Astrocyte (in vitro differentiated cells and primary cell): ENCODE measurements around the gene ZNF341. TPM values are rescaled to one million over a fixed set of nuclear protein-coding genes. Genes with fewer than 3 reads are reported as not detected.

Experiments used
- DNase-seq: peaks from one replicate; pipeline ENCODE4 v3.0.0-alpha.2; 2010; ENCODE audit warnings: low read depth
- FAIRE-seq: peaks from 2 replicates; lab custom pipeline; 2011; peaks lifted over from hg19 to GRCh38; lab: Jason Lieb, UNC
- H2AFZ ChIP-seq: 2 replicates; pipeline ENCODE4 v1.6.0; 2012; ENCODE audit warnings: low read depth, low read length, inconsistent platforms
- H3K27ac ChIP-seq: 2 replicates; pipeline ENCODE4 v1.5.1; 2011; ENCODE audit warnings: low read depth, low read length, inconsistent platforms
- H3K27me3 ChIP-seq: 2 replicates; pipeline ENCODE4 v1.6.0; 2011; ENCODE audit warnings: low read length, inconsistent platforms; ENCODE audit not compliant: insufficient read depth
- H3K36me3 ChIP-seq: 2 replicates; pipeline ENCODE4 v1.5.1; 2011; ENCODE audit warnings: low read length, inconsistent platforms; ENCODE audit not compliant: insufficient read depth
- H3K4me1 ChIP-seq: 2 replicates; pipeline ENCODE4 v1.5.1; 2011; ENCODE audit warnings: low read length, inconsistent platforms; ENCODE audit not compliant: insufficient read depth
- H3K4me2 ChIP-seq: 2 replicates; pipeline ENCODE4 v1.6.0; 2012; ENCODE audit warnings: low read length, inconsistent platforms
- H3K4me3 ChIP-seq: 2 replicates; pipeline ENCODE4 v1.5.1; 2011; ENCODE audit warnings: low read depth, mild to moderate bottlenecking, low read length, inconsistent platforms; ENCODE audit not compliant: insufficient read depth
- H3K79me2 ChIP-seq: 2 replicates; pipeline ENCODE4 v1.6.0; 2012; ENCODE audit warnings: mild to moderate bottlenecking, low read length, inconsistent platforms; ENCODE audit not compliant: insufficient read depth
- H3K9ac ChIP-seq: 2 replicates; pipeline ENCODE4 v1.6.0; 2012; ENCODE audit warnings: mild to moderate bottlenecking, low read length, inconsistent platforms
- H3K9me3 ChIP-seq: 2 replicates; pipeline ENCODE4 v1.5.1; 2012; ENCODE audit warnings: low read depth, mild to moderate bottlenecking, low read length, inconsistent platforms; ENCODE audit not compliant: insufficient read depth
- H4K20me1 ChIP-seq: 2 replicates; pipeline ENCODE4 v1.6.0; 2012; ENCODE audit warnings: low read length, inconsistent platforms; ENCODE audit not compliant: insufficient read depth
- H3K27ac Mint-ChIP-seq: one replicate; pipeline ENCODE4 v1.8.0; 2021; ENCODE audit warnings: mild to moderate bottlenecking, mixed read lengths; ENCODE audit not compliant: unreplicated experiment
- H3K27me3 Mint-ChIP-seq: one replicate; pipeline ENCODE4 v1.8.0; 2021; ENCODE audit warnings: low read depth, mixed read lengths; ENCODE audit not compliant: unreplicated experiment
- H3K36me3 Mint-ChIP-seq: one replicate; pipeline ENCODE4 v1.8.0; 2021; ENCODE audit warnings: low read depth, mixed read lengths; ENCODE audit not compliant: unreplicated experiment
- H3K4me1 Mint-ChIP-seq: one replicate; pipeline ENCODE4 v1.8.0; 2021; ENCODE audit warnings: low read depth, mixed read lengths; ENCODE audit not compliant: unreplicated experiment
- H3K4me3 Mint-ChIP-seq: one replicate; pipeline ENCODE4 v1.8.0; 2021; ENCODE audit warnings: mild to moderate bottlenecking, moderate library complexity, mixed read lengths; ENCODE audit not compliant: unreplicated experiment
- H3K9me3 Mint-ChIP-seq: one replicate; pipeline ENCODE4 v1.8.0; 2021; ENCODE audit warnings: mild to moderate bottlenecking, mixed read lengths; ENCODE audit not compliant: unreplicated experiment
- CTCF ChIP-seq: IDR thresholded peaks from 2 replicates; pipeline ENCODE4 v1.5.1; 2011; ENCODE audit warnings: low read depth, mild to moderate bottlenecking, inconsistent platforms, low read length, moderate library complexity; ENCODE audit not compliant: insufficient read depth
- EZH2 ChIP-seq: IDR thresholded peaks from 2 replicates; pipeline ENCODE4 v1.6.1; 2012; ENCODE audit warnings: mild to moderate bottlenecking, low read length, inconsistent platforms; ENCODE audit not compliant: insufficient read depth
- total RNA-seq: library from RNA; stranded (reverse); gene quantifications from 2 replicates; pipeline ENCODE4 v1.2.1, GENCODE V29; 2021

The ZNF341 gene
- total RNA-seq, 1 donor from 2014 or later = 2.0 TPM

GRCh38 chr20:33721391-33722140 is 10.2 kb upstream of the ZNF341 start:
- H3K4me1 ChIP-seq = peaks cover 6% of the 10 kb centered on the region
- no peak overlapping the region for H3K9ac ChIP-seq
- no peak overlapping the region for H3K27ac Mint-ChIP-seq
- no peak overlapping the region for H2AFZ ChIP-seq
- H3K36me3 Mint-ChIP-seq = no peaks in the 10 kb centered on the region
- H3K4me3 Mint-ChIP-seq = no peak overlapping the region
- H3K27me3 Mint-ChIP-seq = peaks cover 7% of the 10 kb centered on the region
- no peak overlapping the region for H3K4me2 ChIP-seq
- FAIRE-seq = no peak
- peaks cover 3% of the 10 kb centered on the region for H3K79me2 ChIP-seq
- no peaks in the 10 kb centered on the region for H3K36me3 ChIP-seq
- peaks cover 8% of the 10 kb centered on the region for H3K9me3 Mint-ChIP-seq
- H3K27me3 ChIP-seq = no peaks in the 10 kb centered on the region
- H3K4me1 Mint-ChIP-seq = no peaks in the 10 kb centered on the region
- TF ChIP-seq CTCF = no peak
- no peak for TF ChIP-seq EZH2
- no peak overlapping the region for H3K4me3 ChIP-seq
- no peak overlapping the region for H3K27ac ChIP-seq
- no peak for DNase-seq
- H3K9me3 ChIP-seq = no peaks in the 10 kb centered on the region
- H4K20me1 ChIP-seq = no peaks in the 10 kb centered on the region

GRCh38 chr20:33724439-33725094 is 7.2 kb upstream of the ZNF341 start:
- H3K27ac ChIP-seq = no peak overlapping the region
- H2AFZ ChIP-seq = no peak overlapping the region
- H3K27me3 ChIP-seq = no peaks in the 10 kb centered on the region
- Mint-ChIP-seq H3K36me3 (no peaks in the 10 kb centered on the region), H3K9me3 (peaks cover 8% of the 10 kb centered on the region), H3K4me1 (no peaks in the 10 kb centered on the region), H3K27ac (no peak overlapping the region), H3K27me3 (peaks cover 7% of the 10 kb centered on the region), H3K4me3 (no peak overlapping the region)
- no peak for DNase-seq
- no peak for TF ChIP-seq EZH2
- no peak for TF ChIP-seq CTCF
- FAIRE-seq = no peak
- H3K9ac ChIP-seq = no peak overlapping the region
- H3K4me1 ChIP-seq = peaks cover 4% of the 10 kb centered on the region
- H3K36me3 ChIP-seq = no peaks in the 10 kb centered on the region
- H3K9me3 ChIP-seq = no peaks in the 10 kb centered on the region
- H4K20me1 ChIP-seq = no peaks in the 10 kb centered on the region
- H3K4me2 ChIP-seq = no peak overlapping the region
- H3K79me2 ChIP-seq = no peaks in the 10 kb centered on the region
- H3K4me3 ChIP-seq = no peak overlapping the region
